Activated CD4-positive, alpha-beta T cell treated with anti-CD3 and anti-CD28 coated beads, Interleukin-2, amount 50 U/mL, for 48 hours (primary cell): ENCODE data around the gene WDR5B.

Experiments
- DNase-seq, 2 experiments: peaks; one replicate each; pipeline ENCODE4 v3.0.0-alpha.2; 2020

Gene WDR5B

GRCh38 chr3:122365073-122365472, 50.8 kb downstream of the WDR5B start:
- DNase-seq: no peak

- no peak for DNase-seq
Observed at GRCh38 chr3:122364490-122364889, 51.4 kb downstream of the WDR5B start.
